Measurements from ENCODE around the gene HIPK2.

The HIPK2 gene

DNA sequence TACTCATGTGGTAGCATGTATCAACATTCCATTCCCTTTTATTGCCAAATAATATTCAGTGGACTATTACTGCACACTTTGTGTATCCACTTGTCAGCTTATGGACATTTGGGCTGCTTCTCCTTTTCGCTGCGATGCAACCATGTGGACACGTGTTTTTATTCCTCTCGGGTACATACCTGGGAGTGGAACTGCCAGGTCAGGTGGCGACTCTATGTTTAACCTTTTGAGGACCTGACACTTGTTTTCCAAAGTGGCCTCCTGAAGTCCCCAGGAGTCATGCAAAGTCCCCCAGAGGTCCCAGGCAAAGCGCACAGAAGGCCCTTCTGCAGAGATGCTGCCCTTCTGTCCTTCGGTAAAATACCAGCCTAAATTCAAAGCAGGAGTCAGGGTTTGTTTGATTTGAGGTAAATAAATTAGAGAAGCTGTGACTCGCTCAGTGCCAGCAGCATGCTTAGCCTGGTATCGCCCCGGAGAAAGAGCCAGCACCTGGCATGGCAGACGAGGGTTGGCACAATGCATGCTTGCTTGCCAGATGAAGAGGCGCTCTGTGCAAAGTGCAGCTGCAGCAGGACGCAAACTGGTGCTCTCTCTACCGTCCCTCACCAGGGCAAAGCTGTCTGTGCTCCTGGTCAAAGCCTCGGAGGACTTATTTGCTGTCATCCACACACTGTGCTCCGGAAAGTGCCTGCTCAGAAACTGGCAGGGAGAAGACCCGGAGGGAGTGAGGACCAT is 37.8 kb downstream of the HIPK2 start:
- H3K36me3 ChIP-seq (ENCODE audit: insufficient read depth, low read length): peaks cover 60% of the 10 kb centered on the region
- no peaks in the 10 kb centered on the region for H3K27me3 ChIP-seq (ENCODE audit: control insufficient read depth, insufficient read depth, low read length)
- H3K4me3 ChIP-seq (ENCODE audit: low read length): peak overlapping the region; percentile 14
- H3K4me2 ChIP-seq (ENCODE audit: low read length): peak overlapping the region; percentile 49
- no peaks in the 10 kb centered on the region for H3K9me3 ChIP-seq (replicated peaks; ENCODE audit: low read length)
- H3K4me1 ChIP-seq (ENCODE audit: control insufficient read depth, insufficient read depth, low read length): peaks cover 100% of the 10 kb centered on the region
- H3K9ac ChIP-seq (ENCODE audit: low read depth, low read length): peak overlapping the region; percentile 89

DNA sequence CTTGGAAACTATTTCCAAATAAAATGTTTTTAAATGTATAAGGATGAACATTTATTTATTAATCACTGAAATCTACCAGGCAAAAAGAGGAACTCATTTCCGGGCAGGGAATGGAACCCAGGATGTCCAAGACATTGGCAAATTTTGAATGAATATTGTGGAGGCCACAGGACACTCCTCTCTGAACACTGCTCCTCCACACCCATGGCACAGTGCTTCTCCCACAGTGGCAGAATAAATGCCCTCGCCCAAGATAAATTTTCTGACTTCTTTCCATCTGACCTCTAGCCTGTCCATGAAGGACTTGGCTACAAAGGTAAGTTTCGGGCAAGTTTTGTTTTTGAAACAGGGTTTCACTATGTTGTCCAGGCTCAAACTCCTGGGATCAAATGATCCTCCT is 39.0 kb downstream of the HIPK2 start:
- H3K4me2 ChIP-seq (ENCODE audit: low read length): no peak overlapping the region
- H3K4me1 ChIP-seq (ENCODE audit: control insufficient read depth, insufficient read depth, low read length): peaks cover 97% of the 10 kb centered on the region
- H3K36me3 ChIP-seq (ENCODE audit: insufficient read depth, low read length): peaks cover 51% of the 10 kb centered on the region
- no peaks in the 10 kb centered on the region for H3K27me3 ChIP-seq (ENCODE audit: control insufficient read depth, insufficient read depth, low read length)
- no peak overlapping the region for H3K4me3 ChIP-seq (ENCODE audit: low read length)
- H3K9ac ChIP-seq (ENCODE audit: low read depth, low read length): peak overlapping the region; percentile 89
- no peaks in the 10 kb centered on the region for H3K9me3 ChIP-seq (replicated peaks; ENCODE audit: low read length)

- Histone ChIP-seq H3K9ac (ENCODE audit: low read depth, low read length) (peak overlapping the region; percentile 89), H3K27me3 (ENCODE audit: control insufficient read depth, insufficient read depth, low read length) (no peaks in the 10 kb centered on the region), H3K4me1 (ENCODE audit: control insufficient read depth, insufficient read depth, low read length) (peaks cover 97% of the 10 kb centered on the region), H3K36me3 (ENCODE audit: insufficient read depth, low read length) (peaks cover 51% of the 10 kb centered on the region), H3K4me2 (ENCODE audit: low read length) (peak overlapping the region; percentile 39), H3K9me3 (replicated peaks; ENCODE audit: low read length) (no peaks in the 10 kb centered on the region), H3K4me3 (ENCODE audit: low read length) (no peak overlapping the region)
Observed at GRCh38 chr7:139738101-139738489, 39.7 kb downstream of the HIPK2 start.

GRCh38 chr7:139737221-139738100 is 40.3 kb downstream of the HIPK2 start:
- H3K9ac ChIP-seq (ENCODE audit: low read depth, low read length): peak overlapping the region; percentile 89
- peaks cover 97% of the 10 kb centered on the region for H3K4me1 ChIP-seq (ENCODE audit: control insufficient read depth, insufficient read depth, low read length)
- peak overlapping the region; percentile 2 for H3K4me3 ChIP-seq (ENCODE audit: low read length)
- H3K36me3 ChIP-seq (ENCODE audit: insufficient read depth, low read length): peaks cover 51% of the 10 kb centered on the region
- no peaks in the 10 kb centered on the region for H3K27me3 ChIP-seq (ENCODE audit: control insufficient read depth, insufficient read depth, low read length)
- H3K9me3 ChIP-seq (replicated peaks; ENCODE audit: low read length): no peaks in the 10 kb centered on the region
- H3K4me2 ChIP-seq (ENCODE audit: low read length): peak overlapping the region; percentile 39

DNA sequence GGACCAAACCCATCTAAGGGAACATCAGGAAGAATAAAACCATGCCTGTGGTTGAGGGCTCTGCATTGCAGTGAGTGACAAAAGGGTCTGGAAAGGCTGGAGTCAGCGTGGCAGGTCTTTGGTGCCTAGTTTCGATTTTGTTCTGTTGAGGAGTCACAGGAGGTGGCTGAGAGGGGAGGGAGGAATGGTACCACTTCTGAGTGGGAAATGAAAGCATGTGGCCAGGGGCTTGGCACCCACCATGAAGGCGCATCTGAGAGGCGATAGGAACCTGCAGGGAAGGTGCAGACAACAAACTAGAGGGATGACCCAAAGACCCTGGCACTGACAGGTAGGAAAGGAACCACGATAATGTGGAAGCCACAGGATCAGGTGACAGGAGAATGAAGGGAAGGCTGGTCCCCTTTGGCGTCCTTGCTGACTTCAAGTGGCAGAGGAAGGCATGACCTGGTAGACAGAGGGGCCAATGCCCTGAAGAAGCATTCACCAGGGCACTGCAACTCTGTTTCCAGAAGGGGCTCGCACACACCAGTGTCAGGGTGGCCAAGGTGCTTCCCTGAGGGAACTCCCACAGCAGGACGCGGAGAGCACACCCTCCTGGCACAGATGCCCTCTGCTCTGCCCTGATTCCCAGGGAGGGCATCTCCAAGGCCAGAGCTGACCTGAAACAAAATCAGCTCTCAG is 41.7 kb downstream of the HIPK2 start:
- Histone ChIP-seq H3K9me3 (replicated peaks; ENCODE audit: low read length) (no peaks in the 10 kb centered on the region), H3K4me3 (ENCODE audit: low read length) (no peak overlapping the region), H3K4me1 (ENCODE audit: control insufficient read depth, insufficient read depth, low read length) (peaks cover 95% of the 10 kb centered on the region), H3K4me2 (ENCODE audit: low read length) (no peak overlapping the region), H3K36me3 (ENCODE audit: insufficient read depth, low read length) (peaks cover 44% of the 10 kb centered on the region), H3K9ac (ENCODE audit: low read depth, low read length) (peak overlapping the region; percentile 89), H3K27me3 (ENCODE audit: control insufficient read depth, insufficient read depth, low read length) (no peaks in the 10 kb centered on the region)

- Histone ChIP-seq H3K4me3 (ENCODE audit: low read length) (no peak overlapping the region), H3K9me3 (replicated peaks; ENCODE audit: low read length) (no peaks in the 10 kb centered on the region), H3K9ac (ENCODE audit: low read depth, low read length) (peak overlapping the region; percentile 89), H3K27me3 (ENCODE audit: control insufficient read depth, insufficient read depth, low read length) (no peaks in the 10 kb centered on the region), H3K36me3 (ENCODE audit: insufficient read depth, low read length) (peaks cover 43% of the 10 kb centered on the region), H3K4me1 (ENCODE audit: control insufficient read depth, insufficient read depth, low read length) (peaks cover 95% of the 10 kb centered on the region), H3K4me2 (ENCODE audit: low read length) (peak overlapping the region; percentile 50)
Observed at GRCh38 chr7:139735466-139735865, 42.3 kb downstream of the HIPK2 start.

- H3K27me3 ChIP-seq (ENCODE audit: control insufficient read depth, insufficient read depth, low read length): no peaks in the 10 kb centered on the region
- no peak overlapping the region for H3K4me3 ChIP-seq (ENCODE audit: low read length)
- H3K9ac ChIP-seq (ENCODE audit: low read depth, low read length): peak overlapping the region; percentile 93
- H3K9me3 ChIP-seq (replicated peaks; ENCODE audit: low read length): no peaks in the 10 kb centered on the region
- peaks cover 93% of the 10 kb centered on the region for H3K4me1 ChIP-seq (ENCODE audit: control insufficient read depth, insufficient read depth, low read length)
- H3K36me3 ChIP-seq (ENCODE audit: insufficient read depth, low read length): peaks cover 40% of the 10 kb centered on the region
- peak overlapping the region; percentile 65 for H3K4me2 ChIP-seq (ENCODE audit: low read length)
Observed at GRCh38 chr7:139734395-139734794, 43.4 kb downstream of the HIPK2 start.

GRCh38 chr7:139733751-139734150 is 44.0 kb downstream of the HIPK2 start:
- Histone ChIP-seq H3K4me3 (ENCODE audit: low read length) (peak overlapping the region; percentile 37), H3K4me2 (ENCODE audit: low read length) (peak overlapping the region; percentile 65), H3K9me3 (replicated peaks; ENCODE audit: low read length) (no peaks in the 10 kb centered on the region), H3K27me3 (ENCODE audit: control insufficient read depth, insufficient read depth, low read length) (no peaks in the 10 kb centered on the region), H3K4me1 (ENCODE audit: control insufficient read depth, insufficient read depth, low read length) (peaks cover 89% of the 10 kb centered on the region), H3K36me3 (ENCODE audit: insufficient read depth, low read length) (peaks cover 42% of the 10 kb centered on the region), H3K9ac (ENCODE audit: low read depth, low read length) (peak overlapping the region; percentile 93)

GRCh38 chr7:139732471-139733167 is 45.2 kb downstream of the HIPK2 start:
- peak overlapping the region; percentile 93 for H3K9ac ChIP-seq (ENCODE audit: low read depth, low read length)
- H3K36me3 ChIP-seq (ENCODE audit: insufficient read depth, low read length): peaks cover 41% of the 10 kb centered on the region
- peaks cover 85% of the 10 kb centered on the region for H3K4me1 ChIP-seq (ENCODE audit: control insufficient read depth, insufficient read depth, low read length)

DNA sequence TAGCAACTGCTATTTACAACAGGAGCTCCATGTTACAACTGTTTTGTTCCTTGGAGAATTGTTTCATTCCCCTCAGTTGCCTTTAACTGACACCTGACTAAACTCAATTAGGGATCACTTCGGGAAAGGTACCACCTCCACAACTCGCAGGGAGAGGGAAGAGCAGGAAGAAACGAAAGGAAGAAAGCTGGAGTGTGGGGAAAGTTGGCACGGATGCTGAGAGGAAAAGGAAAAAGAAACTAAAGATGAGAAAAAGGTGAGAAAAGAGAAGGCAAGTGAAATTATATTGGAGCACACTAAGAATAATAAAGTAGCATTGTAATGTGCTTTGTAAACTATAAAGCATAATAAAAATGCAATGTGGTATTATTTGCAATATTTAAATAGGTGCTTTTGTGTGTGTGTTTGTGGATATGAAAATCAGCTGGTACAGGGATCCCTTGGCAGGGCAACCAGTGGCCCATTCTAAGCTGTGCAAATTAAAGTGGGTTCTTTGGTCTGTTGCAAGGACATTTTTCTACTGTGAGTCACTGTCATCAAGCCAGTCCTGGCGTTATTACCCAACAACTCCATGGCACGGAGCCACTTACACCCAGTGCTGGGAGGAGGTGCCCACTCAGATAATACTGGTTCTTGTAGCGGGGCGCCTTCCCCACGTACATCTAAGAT is 45.9 kb downstream of the HIPK2 start:
- peak overlapping the region; percentile 35 for H3K4me3 ChIP-seq (ENCODE audit: low read length)
- peaks cover 85% of the 10 kb centered on the region for H3K4me1 ChIP-seq (ENCODE audit: control insufficient read depth, insufficient read depth, low read length)
- H3K9ac ChIP-seq (ENCODE audit: low read depth, low read length): peak overlapping the region; percentile 93
- H3K36me3 ChIP-seq (ENCODE audit: insufficient read depth, low read length): peaks cover 40% of the 10 kb centered on the region
- no peaks in the 10 kb centered on the region for H3K27me3 ChIP-seq (ENCODE audit: control insufficient read depth, insufficient read depth, low read length)
- peak overlapping the region; percentile 70 for H3K4me2 ChIP-seq (ENCODE audit: low read length)
- no peaks in the 10 kb centered on the region for H3K9me3 ChIP-seq (replicated peaks; ENCODE audit: low read length)

More at GRCh38 chr7:139732471-139733167, 45.2 kb downstream of the HIPK2 start:
- Histone ChIP-seq H3K4me2 (ENCODE audit: low read length) (peak overlapping the region; percentile 70), H3K4me3 (ENCODE audit: low read length) (no peak overlapping the region), H3K27me3 (ENCODE audit: control insufficient read depth, insufficient read depth, low read length) (no peaks in the 10 kb centered on the region), H3K9me3 (replicated peaks; ENCODE audit: low read length) (no peaks in the 10 kb centered on the region)
